ENCODE results near the gene GDPD5.

GDPD5 gene

GRCh38 chr11:75469785-75470405, 55.8 kb downstream of the GDPD5 start:
- DNase-seq, result no peak

- DNase-seq, result peak; percentile 54
These were observed 57.0 kb downstream of the GDPD5 start for GRCh38 chr11:75468534-75469340.

GRCh38 chr11:75467881-75468280, 57.9 kb downstream of the GDPD5 start:
- no peak for DNase-seq

- DNase-seq, result no peak
These were observed 58.4 kb downstream of the GDPD5 start for GRCh38 chr11:75467311-75467710.

- DNase-seq, result no peak
These were observed 59.8 kb downstream of the GDPD5 start for GRCh38 chr11:75465701-75466531.

GRCh38 chr11:75463106-75463774, 62.5 kb downstream of the GDPD5 start:
- no peak for DNase-seq

- DNase-seq, result no peak
These were observed 63.6 kb downstream of the GDPD5 start for GRCh38 chr11:75462117-75462653.

GRCh38 chr11:75461151-75461550, 64.6 kb downstream of the GDPD5 start:
- no peak for DNase-seq

GRCh38 chr11:75456596-75457183, 69.1 kb downstream of the GDPD5 start:
- DNase-seq, result no peak

- DNase-seq, result no peak
These were observed 70.8 kb downstream of the GDPD5 start for GRCh38 chr11:75454987-75455386.

GRCh38 chr11:75453916-75454655, 71.7 kb downstream of the GDPD5 start:
- DNase-seq, result no peak

- DNase-seq, result no peak
These were observed 74.6 kb downstream of the GDPD5 start for GRCh38 chr11:75450826-75451821.

GRCh38 chr11:75450236-75450635, 75.5 kb downstream of the GDPD5 start:
- no peak for DNase-seq

GRCh38 chr11:75449776-75450175, 76.0 kb downstream of the GDPD5 start:
- no peak for DNase-seq

- no peak for DNase-seq
These were observed 76.5 kb downstream of the GDPD5 start for GRCh38 chr11:75449271-75449670.

- DNase-seq, result no peak
These were observed 78.3 kb downstream of the GDPD5 start for GRCh38 chr11:75447415-75447814.

GRCh38 chr11:75445315-75445953, 80.3 kb downstream of the GDPD5 start:
- peak; percentile 73 for DNase-seq

GRCh38 chr11:75443043-75443442, 82.7 kb downstream of the GDPD5 start:
- DNase-seq, result no peak

GRCh38 chr11:75442161-75442885, 83.4 kb downstream of the GDPD5 start:
- no peak for DNase-seq

Data from right hindlimb (tissue), 1 donor.